PC-3 (cell line): Measurements from ENCODE around the gene SRRM2. TPM values are rescaled to one million over a fixed set of nuclear protein-coding genes. Genes with fewer than 3 reads are reported as not detected.

Experiments used
- ATAC-seq: fragments of 200-7000 bp; cut with Tn5 transposase; 2 replicates; pipeline ENCODE4 v1.9.1; 2020; ENCODE audit warnings: mild to moderate bottlenecking, moderate library complexity
- BruUV-seq: library from RNA; stranded (reverse); fragments of 400-500 nt; replicated peaks from 2 replicates; lab custom pipeline; 2021; lab: Mats Ljungman, UMichigan
- CTCF ChIA-PET: fragments of 300-600 bp; sonication (Branson Sonifier 250); formaldehyde crosslinking; loops from one replicate; lab custom pipeline; 2022; ENCODE audit warnings: antibody characterized with exemption; lab: Charles Lee
- POLR2A ChIA-PET: fragments of 300-600 bp; sonication (Branson Sonifier 250); formaldehyde crosslinking; loops from one replicate; lab custom pipeline; 2022; ENCODE audit warnings: antibody characterized with exemption; ENCODE audit not compliant: unreplicated experiment; lab: Charles Lee
- DNase-seq: peaks from one replicate; pipeline ENCODE4 v3.0.0-alpha.2; 2015
- H2AFZ ChIP-seq: fragments of 300-600 bp; sonication (generic); 2 replicates; pipeline ENCODE4 v1.6.0; 2016; ENCODE audit warnings: antibody characterized with exemption, low read length
- H3F3A ChIP-seq: fragments of 300-600 bp; sonication (generic); one replicate; pipeline ENCODE4 v1.6.0; 2017; ENCODE audit warnings: antibody characterized with exemption, low read length, control low read depth, mild to moderate bottlenecking; ENCODE audit not compliant: unreplicated experiment
- H3K27ac ChIP-seq: fragments of 300-600 bp; sonication (generic); 2 replicates; pipeline ENCODE4 v1.5.1; 2016; ENCODE audit warnings: mild to moderate bottlenecking, low read length
- H3K27me3 ChIP-seq: fragments of 300-600 bp; sonication (generic); 2 replicates; pipeline ENCODE4 v1.6.1; 2016; ENCODE audit warnings: low read length, mixed read lengths
- H3K36me3 ChIP-seq: fragments of 300-600 bp; sonication (generic); 2 replicates; pipeline ENCODE4 v1.6.1; 2016; ENCODE audit warnings: low read depth, mixed run types, low read length, mixed read lengths
- H3K4me1 ChIP-seq: fragments of 300-600 bp; sonication (generic); 2 replicates; pipeline ENCODE4 v1.5.1; 2016; ENCODE audit warnings: low read length; ENCODE audit not compliant: insufficient read depth
- H3K4me2 ChIP-seq: fragments of 300-600 bp; sonication (generic); 2 replicates; pipeline ENCODE4 v1.6.0; 2016; ENCODE audit warnings: low read length
- H3K4me3 ChIP-seq: fragments of 300-600 bp; sonication (generic); 2 replicates; pipeline ENCODE4 v1.5.1; 2016; ENCODE audit warnings: mild to moderate bottlenecking, low read length, mixed read lengths
- H3K79me2 ChIP-seq: fragments of 300-600 bp; sonication (generic); 2 replicates; pipeline ENCODE4 v1.6.1; 2017; ENCODE audit warnings: low read length, mixed read lengths
- H3K9ac ChIP-seq: fragments of 300-600 bp; sonication (generic); 2 replicates; pipeline ENCODE4 v1.6.0; 2016; ENCODE audit warnings: mild to moderate bottlenecking, low read length
- H3K9me2 ChIP-seq: fragments of 300-600 bp; sonication (generic); replicated peaks from 2 replicates; pipeline ENCODE4 v1.6.1; 2016; ENCODE audit warnings: mixed run types, low read length, mixed read lengths
- H3K9me3 ChIP-seq: fragments of 300-600 bp; sonication (generic); 2 replicates; pipeline ENCODE4 v1.6.1; 2016; ENCODE audit warnings: low read length, mixed read lengths
- H4K20me1 ChIP-seq: fragments of 300-600 bp; sonication (generic); 2 replicates; pipeline ENCODE4 v1.6.1; 2016; ENCODE audit warnings: low read length, mixed read lengths
- EZH2 ChIP-seq: fragments of 300-600 bp; sonication (generic); IDR thresholded peaks from one replicate; pipeline ENCODE4 v1.6.1; 2017; ENCODE audit warnings: antibody characterized with exemption, mild to moderate bottlenecking, low read length; ENCODE audit not compliant: unreplicated experiment
- EZH2phosphoT487 ChIP-seq: fragments of 300-600 bp; sonication (generic); IDR thresholded peaks from 2 replicates; pipeline ENCODE4 v1.6.1; 2018; ENCODE audit warnings: mild to moderate bottlenecking, antibody characterized with exemption, low read length, borderline replicate concordance
- intact Hi-C: fragments of 100-400 bp; cut with micrococcal nuclease; formaldehyde crosslinking; loops from 2 replicates; pipeline ENCODE4 v1.9.0; 2023
- total RNA-seq: library from RNA; depleted of rRNA; stranded (reverse); fragments of >200 nt; gene quantifications from 2 replicates; pipeline ENCODE4 v1.2.3, GENCODE V29; 2014
- TF ChIP-seq, protein P1 (sequence below): fragments of 300-600 bp; sonication (generic); conservative IDR thresholded peaks from 2 replicates; pipeline ENCODE4 v1.5.1; 2017; ENCODE audit warnings: antibody characterized with exemption, low read depth, mild to moderate bottlenecking, low read length

SRRM2 gene
- total RNA-seq, 1 experiment from 2014 or later = 72.6 TPM

DNA sequence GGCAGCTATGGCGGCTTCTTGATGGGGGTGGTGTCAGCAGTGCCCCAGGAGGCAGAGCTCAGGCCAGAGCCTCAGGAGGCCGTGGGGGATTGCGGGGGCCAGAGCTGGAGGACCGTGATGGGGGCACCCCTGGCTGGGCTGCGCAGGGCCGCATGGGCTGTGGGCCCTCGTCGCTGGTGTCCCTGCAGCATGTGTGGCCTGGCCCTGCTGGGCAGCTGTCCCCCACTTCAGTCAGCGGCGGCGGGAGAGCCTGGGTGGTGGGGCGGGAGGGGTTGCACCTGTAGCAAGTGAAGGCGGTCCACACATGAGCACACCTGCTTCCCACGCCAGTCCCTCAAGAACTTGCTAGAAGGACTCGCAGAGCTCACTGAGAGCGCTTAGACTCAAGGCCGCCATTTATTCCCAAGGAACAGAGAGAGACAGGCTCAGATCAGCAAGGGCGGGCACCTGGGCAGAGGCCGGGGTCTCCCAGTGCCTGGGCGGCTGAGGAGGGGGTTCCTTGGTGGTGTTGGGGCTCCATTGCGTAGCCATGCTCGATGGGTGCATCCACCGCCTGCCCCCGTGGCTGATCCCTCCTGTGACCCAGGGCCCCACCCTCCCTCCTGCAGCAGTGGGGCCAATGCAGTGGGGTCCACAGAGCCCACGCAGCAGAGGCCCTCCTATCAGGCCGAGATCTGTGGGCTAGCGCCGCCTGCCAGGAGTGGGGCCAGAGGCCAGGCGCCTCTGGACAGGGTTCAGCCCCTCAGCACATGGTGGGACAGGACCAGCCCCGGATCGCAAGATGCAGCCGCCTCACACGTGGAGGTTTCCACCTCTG is 48.1 kb upstream of the SRRM2 start:
- H3K9me2 ChIP-seq = no peaks in the 10 kb centered on the region
- no peaks in the 10 kb centered on the region for H3F3A ChIP-seq
- H3K27ac ChIP-seq = no peak overlapping the region
- CTCF ChIA-PET = no interaction called here
- H3K27me3 ChIP-seq = no peaks in the 10 kb centered on the region
- no peaks in the 10 kb centered on the region for H3K79me2 ChIP-seq
- BruUV-seq = no TSS peak
- DNase-seq (no peak), ATAC-seq (no peak)
- no peaks in the 10 kb centered on the region for H4K20me1 ChIP-seq
- no peaks in the 10 kb centered on the region for H3K9me3 ChIP-seq
- TF ChIP-seq EZH2 (no peak), EZH2phosphoT487 (no peak)
- TF ChIP-seq, protein P1, sequence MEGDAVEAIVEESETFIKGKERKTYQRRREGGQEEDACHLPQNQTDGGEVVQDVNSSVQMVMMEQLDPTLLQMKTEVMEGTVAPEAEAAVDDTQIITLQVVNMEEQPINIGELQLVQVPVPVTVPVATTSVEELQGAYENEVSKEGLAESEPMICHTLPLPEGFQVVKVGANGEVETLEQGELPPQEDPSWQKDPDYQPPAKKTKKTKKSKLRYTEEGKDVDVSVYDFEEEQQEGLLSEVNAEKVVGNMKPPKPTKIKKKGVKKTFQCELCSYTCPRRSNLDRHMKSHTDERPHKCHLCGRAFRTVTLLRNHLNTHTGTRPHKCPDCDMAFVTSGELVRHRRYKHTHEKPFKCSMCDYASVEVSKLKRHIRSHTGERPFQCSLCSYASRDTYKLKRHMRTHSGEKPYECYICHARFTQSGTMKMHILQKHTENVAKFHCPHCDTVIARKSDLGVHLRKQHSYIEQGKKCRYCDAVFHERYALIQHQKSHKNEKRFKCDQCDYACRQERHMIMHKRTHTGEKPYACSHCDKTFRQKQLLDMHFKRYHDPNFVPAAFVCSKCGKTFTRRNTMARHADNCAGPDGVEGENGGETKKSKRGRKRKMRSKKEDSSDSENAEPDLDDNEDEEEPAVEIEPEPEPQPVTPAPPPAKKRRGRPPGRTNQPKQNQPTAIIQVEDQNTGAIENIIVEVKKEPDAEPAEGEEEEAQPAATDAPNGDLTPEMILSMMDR = no peak
- no peak overlapping the region for H3K9ac ChIP-seq
- no peaks in the 10 kb centered on the region; the same call in 1 of the 2 replicates for H3K36me3 ChIP-seq
- intact Hi-C loops = no loop called here
- no peak overlapping the region for H3K4me3 ChIP-seq
- no peak overlapping the region for H3K4me2 ChIP-seq
- H2AFZ ChIP-seq = no peak overlapping the region
- no peaks in the 10 kb centered on the region for H3K4me1 ChIP-seq
- POLR2A ChIA-PET = no interaction called here

DNA sequence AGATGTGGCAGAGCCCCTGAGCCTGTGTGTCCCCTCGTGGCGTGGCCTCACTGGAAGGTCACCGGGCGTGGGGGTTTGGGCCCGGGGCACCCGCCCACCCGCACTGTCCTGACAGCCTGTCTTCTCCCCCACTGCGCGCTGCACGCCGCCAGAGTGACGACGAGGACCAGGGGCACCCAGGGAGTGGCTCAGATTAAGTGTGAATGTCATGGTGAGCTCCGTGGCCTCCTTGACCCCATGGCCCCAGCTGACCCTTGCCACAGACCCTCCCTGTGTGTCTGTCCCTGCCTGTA is 47.5 kb upstream of the SRRM2 start:
- Histone ChIP-seq H3K4me3 (no peak overlapping the region), H3K36me3 (no peaks in the 10 kb centered on the region; the same call in 1 of the 2 replicates), H3K27ac (no peak overlapping the region), H3K9me2 (no peaks in the 10 kb centered on the region), H3K27me3 (no peaks in the 10 kb centered on the region), H3K79me2 (no peaks in the 10 kb centered on the region), H2AFZ (no peak overlapping the region), H3K9me3 (no peaks in the 10 kb centered on the region), H3K4me2 (no peak overlapping the region), H3K4me1 (no peaks in the 10 kb centered on the region), H3F3A (no peaks in the 10 kb centered on the region), H4K20me1 (no peaks in the 10 kb centered on the region), H3K9ac (no peak overlapping the region)
- TF ChIP-seq, protein P1 = no peak
- TF ChIP-seq EZH2phosphoT487 (no peak), EZH2 (no peak)
- no TSS peak for BruUV-seq
- ChIA-PET POLR2A (no interaction called here), CTCF (no interaction called here)
- intact Hi-C loops = no loop called here
- no peak for ATAC-seq
- DNase-seq = no peak

- Histone ChIP-seq H3K79me2 (no peaks in the 10 kb centered on the region), H3K27me3 (no peaks in the 10 kb centered on the region), H3K36me3 (no peaks in the 10 kb centered on the region; the same call in 1 of the 2 replicates), H3K9me3 (no peaks in the 10 kb centered on the region), H3K9ac (no peak overlapping the region), H3K4me1 (no peaks in the 10 kb centered on the region), H4K20me1 (no peaks in the 10 kb centered on the region), H2AFZ (no peak overlapping the region), H3K4me3 (no peak overlapping the region), H3K9me2 (no peaks in the 10 kb centered on the region), H3F3A (no peaks in the 10 kb centered on the region), H3K27ac (no peak overlapping the region), H3K4me2 (no peak overlapping the region)
- no peak for ATAC-seq
- DNase-seq = no peak
- no peak for TF ChIP-seq EZH2
- TF ChIP-seq, protein P1 = no peak
- TF ChIP-seq EZH2phosphoT487 = no peak
- no TSS peak for BruUV-seq
- POLR2A ChIA-PET = no interaction called here
- CTCF ChIA-PET = no interaction called here
- intact Hi-C loops = no loop called here
Observed at GRCh38 chr16:2705351-2705750, 47.1 kb upstream of the SRRM2 start.
